GM18873 (cell line): ENCODE results near the gene STH.
"Not testable (repeated sequence)": the region's sequence is repeated elsewhere in the genome, so short reads cannot be mapped to it uniquely, and the experiment has no call there.

Experiments used
- ATAC-seq: cut with Tn5 transposase; IDR thresholded peaks from one replicate; pipeline ENCODE4 v1.9.1; 2021; ENCODE audit warnings: mild to moderate bottlenecking, moderate library complexity, moderate number of reproducible peaks; ENCODE audit not compliant: unreplicated experiment, low FRiP score

STH gene

GRCh38 chr17:46001390-46002310, 2.6 kb downstream of the STH start:
- no peak for ATAC-seq

DNA sequence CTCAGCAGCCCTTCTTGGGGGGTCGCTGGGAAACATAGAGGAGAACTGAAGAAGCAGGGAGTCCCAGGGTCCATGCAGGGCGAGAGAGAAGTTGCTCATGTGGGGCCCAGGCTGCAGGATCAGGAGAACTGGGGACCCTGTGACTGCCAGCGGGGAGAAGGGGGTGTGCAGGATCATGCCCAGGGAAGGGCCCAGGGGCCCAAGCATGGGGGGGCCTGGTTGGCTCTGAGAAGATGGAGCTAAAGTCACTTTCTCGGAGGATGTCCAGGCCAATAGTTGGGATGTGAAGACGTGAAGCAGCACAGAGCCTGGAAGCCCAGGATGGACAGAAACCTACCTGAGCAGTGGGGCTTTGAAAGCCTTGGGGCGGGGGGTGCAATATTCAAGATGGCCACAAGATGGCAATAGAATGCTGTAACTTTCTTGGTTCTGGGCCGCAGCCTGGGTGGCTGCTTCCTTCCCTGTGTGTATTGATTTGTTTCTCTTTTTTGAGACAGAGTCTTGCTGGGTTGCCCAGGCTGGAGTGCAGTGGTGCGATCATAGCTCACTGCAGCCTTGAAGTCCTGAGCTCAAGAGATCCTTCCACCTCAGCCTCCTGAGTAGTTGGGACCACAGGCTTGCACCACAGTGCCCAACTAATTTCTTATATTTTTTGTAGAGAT, 3.4 kb downstream of the STH start:
- ATAC-seq: no peak

GRCh38 chr17:46002973-46003316, 3.9 kb downstream of the STH start:
- no peak for ATAC-seq

DNA sequence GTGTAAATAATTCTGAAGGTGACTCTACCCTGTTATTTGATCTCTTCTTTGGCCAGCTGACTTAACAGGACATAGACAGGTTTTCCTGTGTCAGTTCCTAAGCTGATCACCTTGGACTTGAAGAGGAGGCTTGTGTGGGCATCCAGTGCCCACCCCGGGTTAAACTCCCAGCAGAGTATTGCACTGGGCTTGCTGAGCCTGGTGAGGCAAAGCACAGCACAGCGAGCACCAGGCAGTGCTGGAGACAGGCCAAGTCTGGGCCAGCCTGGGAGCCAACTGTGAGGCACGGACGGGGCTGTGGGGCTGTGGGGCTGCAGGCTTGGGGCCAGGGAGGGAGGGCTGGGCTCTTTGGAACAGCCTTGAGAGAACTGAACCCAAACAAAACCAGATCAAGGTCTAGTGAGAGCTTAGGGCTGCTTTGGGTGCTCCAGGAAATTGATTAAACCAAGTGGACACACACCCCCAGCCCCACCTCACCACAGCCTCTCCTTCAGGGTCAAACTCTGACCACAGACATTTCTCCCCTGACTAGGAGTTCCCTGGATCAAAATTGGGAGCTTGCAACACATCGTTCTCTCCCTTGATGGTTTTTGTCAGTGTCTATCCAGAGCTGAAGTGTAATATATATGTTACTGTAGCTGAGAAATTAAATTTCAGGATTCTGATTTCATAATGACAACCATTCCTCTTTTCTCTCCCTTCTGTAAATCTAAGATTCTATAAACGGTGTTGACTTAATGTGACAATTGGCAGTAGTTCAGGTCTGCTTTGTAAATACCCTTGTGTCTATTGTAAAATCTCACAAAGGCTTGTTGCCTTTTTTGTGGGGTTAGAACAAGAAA, 5.1 kb downstream of the STH start:
- no peak for ATAC-seq

- not testable (repeated sequence) for ATAC-seq
Measured at GRCh38 chr17:46006082-46006481, 7.0 kb downstream of the STH start.

- ATAC-seq: no peak
Measured at GRCh38 chr17:46007461-46007965, 8.5 kb downstream of the STH start.

GRCh38 chr17:46008591-46008990, 9.5 kb downstream of the STH start:
- no peak for ATAC-seq

- no peak for ATAC-seq
Measured at GRCh38 chr17:46009681-46010596, 10.9 kb downstream of the STH start.

- ATAC-seq: no peak
Measured at GRCh38 chr17:46010597-46011186, 11.6 kb downstream of the STH start.

GRCh38 chr17:46011711-46012505, 12.9 kb downstream of the STH start:
- ATAC-seq: no peak

GRCh38 chr17:46012506-46013079, 13.5 kb downstream of the STH start:
- ATAC-seq: no peak

- ATAC-seq: no peak
Measured at GRCh38 chr17:46013127-46013501, 14.1 kb downstream of the STH start.

- no peak for ATAC-seq
Measured at GRCh38 chr17:46013502-46014165, 14.6 kb downstream of the STH start.

GRCh38 chr17:46019408-46019925, 20.4 kb downstream of the STH start:
- ATAC-seq: not testable (repeated sequence)

DNA sequence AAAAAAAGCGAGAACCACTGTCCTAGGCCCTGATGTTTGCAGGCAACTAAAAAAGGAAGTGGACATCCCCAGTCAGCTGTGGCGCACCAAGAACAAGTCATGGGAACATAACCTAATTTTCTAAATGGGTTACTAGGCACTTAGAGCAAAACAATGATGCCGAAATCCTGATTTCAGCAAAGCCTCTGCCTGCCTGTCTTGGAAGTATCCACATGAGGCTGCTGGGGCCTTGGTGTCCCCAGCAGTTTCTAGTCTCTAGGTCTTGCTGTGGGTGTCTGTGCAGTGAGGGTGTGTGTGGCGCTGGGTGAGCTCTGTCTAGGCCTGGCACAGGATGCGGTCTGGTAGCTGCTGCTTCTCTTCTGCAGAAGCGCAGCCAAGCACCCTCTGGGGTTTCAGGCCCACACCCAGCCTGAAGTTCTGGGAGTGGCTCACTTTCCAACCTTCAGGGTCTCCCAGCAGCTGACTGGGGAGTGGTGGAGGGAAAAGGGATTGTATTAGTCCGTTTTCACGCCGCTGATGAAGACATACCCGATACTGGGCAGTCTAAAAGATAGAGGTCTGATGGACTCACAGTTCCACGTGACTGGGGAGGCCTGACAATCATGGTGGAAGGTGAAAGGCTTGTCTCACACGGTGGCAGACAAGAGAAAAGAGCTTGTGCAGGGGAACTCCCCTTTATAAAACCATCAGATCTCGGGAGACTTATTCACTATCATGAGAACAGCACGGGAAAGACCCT, 21.1 kb downstream of the STH start:
- no peak for ATAC-seq

- no peak for ATAC-seq
Measured at GRCh38 chr17:46020998-46021397, 21.9 kb downstream of the STH start.

DNA sequence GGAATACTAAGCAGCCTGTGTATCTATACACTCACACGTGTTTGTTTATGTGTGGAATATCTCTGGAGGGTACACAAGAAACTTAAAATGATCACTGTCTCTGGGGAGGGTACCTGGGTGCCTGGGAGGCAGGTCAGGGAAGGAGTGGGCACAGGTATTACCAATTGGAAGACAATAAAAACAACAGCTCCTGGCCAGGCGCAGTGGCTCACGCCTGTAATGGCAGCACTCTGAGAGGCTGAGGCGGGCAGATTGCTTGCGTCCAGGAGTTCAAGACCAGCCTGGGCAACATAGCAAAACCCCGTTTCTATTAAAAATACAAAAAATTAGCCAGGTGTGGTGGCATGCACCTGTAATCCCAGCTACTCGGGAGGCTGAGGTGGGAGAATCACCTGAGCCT, 24.3 kb downstream of the STH start:
- ATAC-seq: not testable (repeated sequence)
